Raji (cell line): ENCODE measurements around the gene MTAP.

Source experiments
- POLR2A ChIP-seq: IDR thresholded peaks from 2 replicates; pipeline ENCODE4 v1.6.1; 2011; ENCODE audit warnings: low read depth, low read length, control low read depth; ENCODE audit not compliant: insufficient read depth

Gene MTAP

DNA sequence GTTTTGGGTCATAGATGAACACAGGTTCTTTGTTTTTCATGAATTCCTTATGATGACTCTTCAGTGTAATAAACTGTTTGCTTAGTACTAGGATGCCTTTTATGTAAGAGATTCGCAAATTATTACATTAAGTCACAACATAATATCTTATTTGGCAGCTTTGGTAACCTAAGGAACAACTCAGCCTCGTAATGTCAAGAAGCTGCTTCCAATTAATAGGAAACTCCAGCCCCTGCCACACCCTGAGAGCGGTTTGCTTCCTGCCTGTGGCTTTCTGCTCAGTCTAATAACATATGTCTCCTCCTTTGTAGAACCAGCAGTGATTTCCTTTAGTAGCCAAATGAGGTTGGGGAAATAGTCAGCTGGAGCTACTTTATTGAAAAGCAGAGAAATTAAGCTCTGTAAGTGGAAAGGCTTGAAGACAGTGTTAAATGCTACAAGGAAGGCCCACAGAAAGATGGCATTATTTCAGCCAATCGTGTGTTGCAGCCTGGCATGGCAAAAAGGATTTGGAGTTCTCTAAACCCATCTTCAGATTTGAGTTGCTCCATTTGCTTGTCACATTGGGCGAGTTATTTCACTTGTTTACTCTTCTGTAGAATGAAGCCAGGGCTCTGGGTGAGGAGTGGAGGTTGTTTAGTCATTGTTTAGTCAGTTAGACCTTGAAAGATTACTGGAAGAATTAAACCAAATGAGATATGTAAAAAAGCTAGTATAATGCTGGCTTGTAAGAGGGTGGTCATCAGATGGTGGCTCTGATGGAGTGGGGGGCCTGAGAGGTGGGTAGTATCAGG, 54.1 kb downstream of the MTAP start:
- no peak for TF ChIP-seq POLR2A

DNA sequence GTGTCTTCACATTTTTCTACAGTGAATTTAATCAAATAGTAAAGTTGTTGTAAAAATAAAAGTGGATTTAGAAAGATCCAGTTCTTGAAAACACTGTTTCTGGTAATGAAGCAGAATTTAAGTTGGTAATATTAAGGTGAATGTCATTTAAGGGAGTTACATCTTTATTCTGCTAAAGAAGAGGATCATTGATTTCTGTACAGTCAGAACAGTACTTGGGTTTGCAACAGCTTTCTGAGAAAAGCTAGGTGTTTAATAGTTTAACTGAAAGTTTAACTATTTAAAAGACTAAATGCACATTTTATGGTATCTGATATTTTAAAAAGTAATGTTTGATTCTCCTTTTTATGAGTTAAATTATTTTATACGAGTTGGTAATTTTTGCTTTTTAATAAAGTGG, 60.4 kb downstream of the MTAP start:
- no peak for TF ChIP-seq POLR2A

DNA sequence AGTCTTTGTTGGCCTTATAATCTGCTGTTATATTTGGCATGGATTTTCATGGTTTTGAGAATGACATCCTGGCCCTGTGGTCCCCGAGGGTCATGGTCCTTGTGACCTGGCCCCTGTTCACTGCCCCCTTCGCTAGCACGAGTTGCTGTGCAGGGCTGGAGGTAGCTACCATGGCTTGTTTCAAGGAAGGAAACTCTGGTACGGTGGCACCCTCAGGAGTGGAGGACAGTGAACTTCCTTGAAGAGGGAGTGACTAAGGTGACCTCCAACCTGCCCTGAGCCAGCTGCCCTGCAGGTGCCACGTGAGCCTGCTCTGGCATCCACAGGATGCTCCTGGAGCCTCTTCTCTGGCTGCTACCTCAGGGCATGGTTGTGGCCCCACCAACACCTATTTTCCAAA, 62.1 kb downstream of the MTAP start:
- TF ChIP-seq POLR2A = no peak

DNA sequence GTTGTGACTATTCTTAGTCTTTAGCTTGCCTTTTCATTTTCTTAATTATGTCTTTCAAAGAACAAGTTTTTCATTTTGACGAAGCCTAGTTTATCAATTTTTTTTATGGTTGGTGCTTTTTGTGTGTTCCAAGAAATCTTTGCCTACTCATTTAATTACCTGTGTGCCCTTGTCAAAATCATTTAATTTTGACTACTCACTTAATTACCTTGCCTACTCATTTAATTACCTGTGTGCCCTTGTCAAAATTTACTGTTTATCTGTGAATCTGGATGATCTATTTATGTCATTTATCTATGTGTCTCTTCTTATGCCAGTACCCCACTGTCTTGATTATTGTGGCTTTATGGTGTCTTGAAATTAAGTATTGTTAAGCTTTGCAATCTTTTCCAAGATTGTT, 63.9 kb downstream of the MTAP start:
- TF ChIP-seq POLR2A = no peak

DNA sequence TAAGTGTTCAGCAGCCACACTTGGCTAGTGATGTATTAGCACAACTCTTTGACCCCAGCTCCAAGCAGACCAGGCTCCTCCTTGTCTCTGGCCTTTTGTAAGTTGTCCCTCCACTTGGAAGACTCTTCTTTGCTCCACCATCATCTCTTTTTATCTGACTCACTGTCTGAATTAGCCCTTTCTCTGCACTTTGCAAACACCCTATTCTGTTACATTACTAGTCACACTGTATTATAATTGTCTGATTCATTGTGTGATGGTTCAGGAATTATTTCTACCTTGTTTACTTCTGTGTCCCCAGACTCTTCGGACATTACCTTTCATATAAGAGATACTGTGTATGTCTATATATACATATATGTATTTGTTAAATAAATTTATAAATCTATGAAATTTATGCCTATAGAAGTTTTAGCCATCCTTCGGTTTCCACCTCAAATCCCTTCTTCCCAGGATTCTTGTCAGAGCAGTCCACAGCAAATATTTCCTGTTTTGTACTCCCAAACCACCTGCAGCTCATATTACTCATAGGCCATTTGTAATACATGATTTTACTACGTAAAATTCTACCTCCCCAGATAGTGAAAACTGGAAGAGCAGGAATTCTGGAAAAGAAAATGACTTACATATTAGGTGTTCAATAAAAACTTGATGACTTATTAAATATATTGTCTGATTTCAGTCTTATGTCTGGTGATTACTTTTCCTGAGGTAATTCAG, 69.0 kb downstream of the MTAP start:
- TF ChIP-seq POLR2A = no peak

DNA sequence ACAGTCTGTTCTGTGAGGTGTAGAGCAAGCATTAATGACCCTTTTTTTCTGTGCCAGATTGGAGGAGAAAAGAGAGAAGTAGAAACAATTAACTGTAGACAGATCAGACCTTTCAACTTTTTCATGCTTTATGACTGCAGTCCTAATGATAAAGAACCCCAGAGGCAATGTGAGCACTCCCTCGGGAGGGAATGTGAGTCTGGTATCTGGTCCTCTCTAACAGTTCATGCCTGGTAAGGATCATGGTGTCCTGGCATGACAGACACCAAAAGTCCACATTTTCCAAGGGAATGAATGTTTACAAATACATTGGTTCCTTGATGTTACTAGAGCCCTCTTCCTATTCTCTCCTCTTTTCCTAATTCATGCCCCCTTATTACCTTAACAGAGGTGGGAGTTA, 70.3 kb downstream of the MTAP start:
- TF ChIP-seq POLR2A = no peak

DNA sequence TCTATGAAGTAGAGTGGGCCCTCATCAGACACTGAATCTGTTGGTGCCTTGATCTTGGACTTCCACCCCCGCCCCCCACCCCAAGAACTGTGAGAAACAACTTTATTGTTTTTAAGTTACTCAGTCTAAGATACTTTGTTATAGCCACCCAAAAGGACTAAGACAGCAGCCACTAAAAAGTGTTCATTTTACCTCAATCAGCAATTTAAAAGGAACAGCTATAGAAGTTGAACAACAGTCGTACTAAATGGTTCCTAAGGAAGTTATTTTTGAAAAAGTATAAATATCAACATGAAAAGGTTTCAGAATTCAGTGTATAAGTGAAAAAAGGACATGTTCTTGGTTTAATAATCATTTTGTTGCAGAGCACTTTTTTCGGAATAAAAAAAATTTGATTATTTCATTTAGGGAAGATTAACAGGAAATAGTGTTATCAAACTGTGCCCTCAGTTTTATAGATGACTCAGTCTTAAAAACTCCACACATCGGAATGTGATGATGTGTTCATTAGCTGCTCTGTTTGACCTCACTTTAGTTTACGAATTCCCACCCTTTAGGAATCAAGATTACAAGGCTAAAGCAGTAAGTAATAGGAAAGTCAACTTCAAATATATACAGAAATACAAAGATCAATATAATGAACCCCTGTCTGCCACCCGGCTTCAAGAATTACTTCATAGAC, 71.2 kb downstream of the MTAP start:
- TF ChIP-seq POLR2A = no peak

DNA sequence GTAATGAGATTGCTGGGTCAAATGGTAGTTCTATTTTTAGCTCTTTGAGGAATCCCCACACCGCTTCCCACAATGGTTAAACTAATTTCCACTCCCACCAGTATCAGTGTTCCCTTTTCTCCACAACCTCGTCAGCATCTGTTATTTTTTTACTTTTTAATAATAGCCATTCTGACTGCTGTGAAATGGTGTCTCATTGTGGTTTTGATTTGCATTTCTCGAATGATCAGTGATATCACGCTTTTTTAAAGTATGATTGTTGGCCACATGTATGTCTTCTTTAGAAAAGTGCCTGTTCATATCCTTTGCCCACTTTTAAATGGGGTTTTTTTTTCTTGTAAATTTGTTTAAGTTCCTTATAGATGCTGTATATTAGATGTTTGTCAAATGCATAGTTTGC, 73.5 kb downstream of the MTAP start:
- TF ChIP-seq POLR2A = no peak

DNA sequence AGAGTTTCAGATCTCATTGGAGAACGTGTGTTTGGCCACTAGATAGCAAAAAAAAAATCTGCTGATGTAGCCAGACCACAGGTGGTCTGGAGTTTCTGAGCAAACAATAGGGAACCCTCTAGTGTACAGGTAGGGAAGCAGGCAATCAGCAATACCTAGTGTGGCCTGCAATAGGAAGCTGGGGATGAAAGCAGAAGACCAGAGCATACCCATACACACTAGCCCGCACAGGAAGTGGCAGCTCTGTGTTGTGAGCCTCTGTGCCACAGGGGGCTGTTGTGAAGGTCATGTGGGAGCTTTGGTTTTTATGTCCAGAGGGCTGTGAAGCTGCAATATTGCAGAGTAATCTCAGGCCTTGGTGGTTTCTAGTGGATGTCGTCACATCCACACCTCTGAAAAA, 81.2 kb downstream of the MTAP start:
- TF ChIP-seq POLR2A = no peak

DNA sequence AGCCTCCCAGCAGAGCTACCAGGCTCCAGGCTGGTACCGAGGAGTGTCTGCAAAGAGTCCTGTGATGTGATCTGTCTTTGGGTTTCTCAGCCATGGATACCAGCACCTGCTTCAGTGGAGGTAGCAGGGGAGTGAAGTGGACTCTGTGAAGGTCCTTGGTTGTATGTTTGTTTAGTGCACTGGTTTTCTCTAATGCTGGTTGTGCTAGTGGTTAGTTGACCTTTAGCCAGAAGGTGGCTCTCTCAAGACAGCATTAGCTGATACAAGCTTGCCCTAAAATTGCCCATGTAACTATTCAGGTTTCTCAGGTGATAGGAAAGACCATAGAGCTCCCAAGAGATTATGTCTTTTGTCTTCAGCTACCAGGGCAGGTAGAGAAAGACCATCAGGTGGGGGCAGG, 87.2 kb downstream of the MTAP start:
- no peak for TF ChIP-seq POLR2A

DNA sequence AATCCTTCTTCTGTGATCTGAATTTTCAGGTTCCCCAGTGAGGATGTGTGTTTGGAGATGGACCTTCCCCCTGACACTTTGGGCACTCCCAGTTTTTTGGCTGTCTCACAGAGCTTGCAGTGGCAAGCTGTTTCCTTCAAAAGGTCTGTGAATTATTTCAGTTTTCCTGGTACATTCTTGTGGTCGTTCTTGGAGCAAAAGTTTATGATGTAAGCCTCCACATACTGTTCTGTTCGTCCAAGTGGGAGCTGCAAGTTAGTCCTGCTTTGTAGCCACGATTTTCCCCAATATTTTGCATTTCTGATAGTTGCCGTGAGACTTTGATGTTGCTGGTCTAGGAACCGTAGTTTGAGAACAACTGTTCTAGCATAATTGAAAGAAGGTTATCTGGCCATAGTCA, 88.3 kb downstream of the MTAP start:
- TF ChIP-seq POLR2A = no peak

DNA sequence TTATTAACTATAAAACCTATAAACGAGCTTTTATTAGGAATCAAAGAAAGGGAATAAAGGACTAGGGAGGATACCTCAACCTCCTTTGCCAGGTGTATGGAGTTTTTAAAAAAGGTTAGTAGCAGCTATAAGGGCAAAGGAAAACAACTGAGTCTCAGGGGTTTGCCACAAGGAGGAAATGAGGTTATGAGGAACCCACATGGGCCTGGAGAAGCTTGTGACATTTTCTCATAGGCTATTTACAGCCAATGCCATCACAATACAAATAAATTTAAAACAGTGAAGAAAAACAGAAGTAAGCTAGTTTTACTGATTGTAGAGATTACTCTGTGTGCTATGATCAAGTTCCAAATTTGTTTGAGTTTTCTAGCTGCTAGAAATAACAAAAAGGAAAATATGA, 99.1 kb downstream of the MTAP start:
- no peak for TF ChIP-seq POLR2A

DNA sequence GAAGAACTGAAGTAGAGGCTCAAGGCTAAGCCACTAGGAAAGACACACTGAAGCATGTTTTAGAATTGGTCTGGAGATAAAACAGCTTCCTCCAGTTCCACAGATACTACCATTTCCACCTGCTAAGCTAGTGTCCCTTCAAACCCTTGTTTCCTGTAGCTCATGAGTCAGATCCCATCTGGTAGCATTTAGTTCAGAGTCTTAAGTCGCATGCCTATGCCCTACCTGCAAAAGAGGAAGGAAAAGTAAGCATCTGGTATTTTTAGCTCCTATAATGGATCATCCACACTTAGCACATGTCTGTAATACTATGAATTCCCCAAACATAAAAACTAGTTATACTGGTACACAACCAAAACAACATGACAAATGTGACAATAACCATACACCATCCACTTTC, 99.7 kb downstream of the MTAP start:
- TF ChIP-seq POLR2A = no peak

DNA sequence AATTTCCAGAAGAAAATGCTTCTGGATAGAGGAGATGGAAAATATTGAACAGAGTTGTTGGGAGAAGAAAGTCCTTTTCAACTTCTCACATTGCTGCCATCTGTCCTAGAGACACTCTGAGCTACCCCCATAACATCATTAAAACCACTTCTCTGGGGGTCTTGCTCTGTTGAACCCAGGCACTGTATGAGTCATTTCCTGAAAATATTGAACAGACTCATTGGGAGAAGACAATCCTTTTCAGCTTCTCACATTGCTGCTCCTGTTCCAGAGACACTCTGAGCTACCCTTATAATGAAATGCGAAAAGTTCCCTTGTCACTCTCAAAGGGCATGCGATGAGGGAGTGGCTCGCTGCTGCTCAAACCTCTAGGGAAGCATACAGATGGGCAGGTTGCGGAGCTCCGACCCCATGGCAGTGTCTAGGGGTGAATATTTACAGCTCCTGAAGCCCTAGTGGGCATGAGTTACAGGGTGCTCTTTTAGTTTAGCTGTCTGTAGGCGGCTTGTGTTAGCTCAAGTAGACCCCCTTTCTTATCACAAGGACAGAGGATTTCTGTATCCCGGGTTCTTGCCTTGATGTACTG, 101.0 kb downstream of the MTAP start:
- TF ChIP-seq POLR2A = no peak

DNA sequence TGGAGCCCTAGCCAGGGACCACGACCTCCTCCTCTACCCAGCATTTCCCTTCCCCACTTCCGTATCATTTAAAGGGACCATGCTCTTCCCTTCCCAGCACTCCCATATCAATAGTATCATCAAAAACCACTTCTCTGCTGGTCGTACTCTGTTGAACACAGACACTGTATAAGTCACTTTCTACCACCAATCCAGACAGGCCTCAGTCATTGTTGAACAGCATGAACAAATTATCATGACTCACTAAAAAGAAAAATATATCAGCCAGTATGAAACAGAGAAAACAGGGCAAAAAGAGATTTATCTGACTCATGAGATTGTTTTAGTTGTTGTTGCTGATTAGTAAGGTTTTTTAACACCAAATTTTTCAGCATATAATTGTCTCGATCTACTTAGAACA, 101.9 kb downstream of the MTAP start:
- no peak for TF ChIP-seq POLR2A

DNA sequence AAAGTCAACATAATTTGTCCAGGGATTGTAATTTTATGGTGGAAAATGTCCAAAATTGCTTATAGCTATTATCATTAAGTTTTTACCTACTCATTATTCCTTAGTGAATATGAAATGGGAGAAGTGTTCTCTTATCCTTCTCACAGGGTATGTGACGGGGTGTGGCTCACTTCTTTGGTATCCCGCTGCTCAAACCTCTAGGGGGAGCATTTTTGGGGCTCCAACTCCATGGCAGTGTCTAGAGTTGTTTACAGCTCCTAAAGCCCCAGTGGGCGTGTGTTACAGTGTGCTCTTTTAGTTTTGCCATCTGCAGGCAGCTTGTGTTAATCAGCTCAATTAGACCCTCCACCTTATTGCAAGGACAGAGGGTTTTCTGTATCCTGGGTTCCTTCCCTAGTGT, 102.3 kb downstream of the MTAP start:
- TF ChIP-seq POLR2A = no peak
